ENCODE results near the gene EFNA2. TPM values are rescaled to one million over a fixed set of nuclear protein-coding genes. Genes with fewer than 3 reads are reported as not detected.

The EFNA2 gene
- total and polyA plus RNA-seq, 4 donors = 2.8 TPM; not detected in 3

DNA sequence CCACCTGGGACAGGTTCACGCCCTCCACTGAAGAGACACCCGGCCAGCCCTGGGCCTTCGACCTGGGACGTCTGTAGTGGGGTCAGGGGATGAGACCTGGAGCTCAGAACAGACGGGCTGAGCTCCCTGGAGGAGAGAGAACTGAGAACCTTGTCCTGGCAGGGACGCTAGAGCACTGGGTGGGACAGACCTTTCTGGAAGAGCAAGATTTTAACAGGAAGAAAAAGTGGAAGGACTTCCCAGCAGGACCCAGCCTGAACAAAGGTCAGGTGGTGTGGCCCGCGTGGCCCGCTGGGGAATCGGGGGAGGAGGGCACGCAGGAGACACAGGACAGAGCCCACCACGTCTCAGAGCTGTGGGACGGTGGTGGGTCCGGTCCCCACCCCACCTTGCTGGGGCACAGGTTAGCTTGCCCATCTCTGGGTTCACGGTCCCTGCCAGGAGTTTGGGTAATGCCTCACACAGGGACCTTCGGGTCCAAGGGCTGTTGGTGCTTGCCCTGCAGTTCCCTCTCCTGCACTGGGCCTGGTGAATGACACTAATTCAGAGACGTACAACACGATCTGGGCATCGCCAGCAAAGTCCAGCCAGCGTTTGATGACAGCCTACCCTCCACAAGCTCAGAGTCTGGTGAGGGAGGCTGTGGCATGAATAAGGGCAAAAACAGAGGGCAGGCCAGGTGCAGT is 1.2 kb upstream of the EFNA2 start:
- ATAC-seq (ENCODE audit: low FRiP score) = no peak
- no peak overlapping the region for H3K4me3 ChIP-seq (ENCODE audit: low read length in 2 of 2)
- no peaks in the 10 kb centered on the region for H3K36me3 ChIP-seq (ENCODE audit: control insufficient read depth in 1 of 2, insufficient read depth in 2 of 2, low read length in 1 of 2)
- H3K27ac ChIP-seq (ENCODE audit: low read depth in 1 of 2, low read length in 2 of 2) = no peak overlapping the region
- DNase-seq = no peak
- H3K9me3 ChIP-seq (ENCODE audit: control insufficient read depth, low read length) = no peaks in the 10 kb centered on the region
- intact Hi-C loops (cut with DNase I) = loop anchor here in 1 of 2 donors (5.0 kb wide), 1 partner anchor 118 kb away; the partner anchor contains the start of gene GAMT
- 77 to 79% methylated on average over 20 of the region's 20 CpGs for WGBS, 2 donors
- no peaks in the 10 kb centered on the region for H3K4me1 ChIP-seq (ENCODE audit: control insufficient read depth in 1 of 2, insufficient read depth in 2 of 2, low read length in 2 of 2)
- H3K27me3 ChIP-seq (ENCODE audit: control insufficient read depth in 1 of 2, insufficient read depth in 2 of 2, low read length in 1 of 2) = no peaks in the 10 kb centered on the region

DNA sequence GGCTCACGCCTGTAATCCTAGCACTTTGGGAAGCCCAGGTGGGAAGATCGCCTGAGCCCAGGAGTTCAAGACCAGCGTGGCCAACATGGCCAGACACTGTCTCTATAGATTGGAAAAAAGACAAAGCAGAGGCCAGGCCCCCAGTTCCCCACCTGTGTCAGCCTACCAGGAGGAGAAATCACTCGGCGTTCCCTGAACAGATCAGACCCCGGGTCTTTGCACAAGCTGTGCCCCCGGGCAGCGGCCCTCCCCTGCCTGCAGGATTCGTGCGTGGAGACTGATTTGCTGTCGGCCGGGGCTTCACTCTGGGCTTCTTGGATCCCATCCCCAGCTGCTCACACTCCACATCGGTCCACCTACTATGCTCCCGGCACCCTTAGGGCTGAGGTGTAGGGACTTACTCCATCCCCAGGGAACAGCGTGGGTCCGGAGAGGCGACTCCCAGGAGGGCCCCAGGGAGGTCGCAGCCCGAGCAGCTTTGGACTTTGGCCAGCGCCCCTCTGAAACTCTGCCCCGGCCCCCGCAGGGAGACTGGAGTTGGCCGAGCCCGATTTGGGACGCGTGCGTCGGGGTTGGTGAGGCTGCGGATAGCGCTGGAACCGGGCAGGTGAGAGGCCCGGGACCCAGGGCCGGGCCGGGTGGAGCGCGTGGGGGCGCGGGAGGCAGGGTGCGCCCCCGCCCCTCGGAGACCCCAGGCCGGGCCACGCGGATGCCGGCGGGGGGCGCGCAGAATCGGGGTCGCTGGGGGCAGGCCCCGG is 515 bp upstream of the EFNA2 start:
- Histone ChIP-seq H3K36me3 (ENCODE audit: control insufficient read depth in 1 of 2, insufficient read depth in 2 of 2, low read length in 1 of 2) (no peaks in the 10 kb centered on the region), H3K9me3 (ENCODE audit: control insufficient read depth, low read length) (no peaks in the 10 kb centered on the region), H3K27me3 (ENCODE audit: control insufficient read depth in 1 of 2, insufficient read depth in 2 of 2, low read length in 1 of 2) (no peaks in the 10 kb centered on the region), H3K4me3 (ENCODE audit: low read length in 2 of 2) (no peak overlapping the region), H3K4me1 (ENCODE audit: control insufficient read depth in 1 of 2, insufficient read depth in 2 of 2, low read length in 2 of 2) (no peaks in the 10 kb centered on the region), H3K27ac (ENCODE audit: low read depth in 1 of 2, low read length in 2 of 2) (no peak overlapping the region)
- WGBS, 2 donors = 16 to 20% methylated on average over 39 to 51 of the region's 51 CpGs
- ATAC-seq (ENCODE audit: low FRiP score) = no peak
- DNase-seq = no peak
- intact Hi-C loops (cut with DNase I) = loop anchor here in 1 of 2 donors (5.0 kb wide), 1 partner anchor 117 kb away; the partner anchor contains the start of gene GAMT

DNA sequence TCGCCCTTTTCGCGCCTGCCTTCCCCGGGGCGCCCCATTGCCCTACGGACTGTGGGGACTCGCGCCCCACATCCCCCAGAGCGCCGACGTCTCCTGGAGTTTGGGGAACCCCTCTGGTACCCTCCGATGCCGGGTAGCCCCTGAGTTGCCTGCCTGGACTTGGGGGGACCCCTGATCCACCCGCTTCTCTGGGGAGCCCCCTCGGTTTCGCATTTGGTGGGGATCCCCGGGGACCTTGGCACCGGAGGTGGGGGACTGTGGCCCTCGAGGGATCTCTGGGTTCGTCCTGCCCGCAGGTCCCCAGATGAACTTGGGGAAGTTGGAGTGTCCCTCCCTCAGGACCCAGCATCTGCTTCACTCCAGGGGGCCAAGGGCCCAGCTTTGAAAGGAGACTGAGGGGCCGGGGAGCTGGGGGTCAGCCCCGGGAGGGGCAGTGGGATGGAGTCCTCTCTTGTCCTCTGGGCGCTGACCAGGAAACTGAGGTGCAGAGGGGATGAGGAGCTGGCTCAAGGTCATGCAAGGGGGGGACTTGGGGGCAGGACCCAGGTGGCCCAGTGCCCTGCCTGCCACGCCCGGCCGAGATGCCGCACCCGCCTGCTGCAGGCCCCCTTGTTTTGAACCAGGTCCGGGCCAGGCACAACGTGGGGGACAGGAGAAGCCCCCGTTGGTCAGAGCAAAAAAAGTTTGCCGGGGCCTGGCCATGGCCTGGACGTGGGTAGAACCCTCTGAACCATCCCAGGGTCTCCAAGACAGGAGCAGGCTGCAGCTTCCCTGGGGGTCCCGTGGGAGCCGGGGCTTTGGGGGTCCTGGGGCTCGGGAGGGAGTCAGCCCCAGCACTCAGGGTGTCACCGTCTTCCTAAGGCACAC is 1.0 kb downstream of the EFNA2 start:
- ATAC-seq (ENCODE audit: low FRiP score) (no peak), DNase-seq (no peak)
- intact Hi-C loops (cut with DNase I) = no loop called here
- no peaks in the 10 kb centered on the region for H3K36me3 ChIP-seq (ENCODE audit: control insufficient read depth in 1 of 2, insufficient read depth in 2 of 2, low read length in 1 of 2)
- WGBS, 2 donors = 16 to 26% methylated on average over 36 to 38 of the region's 38 CpGs
- no peaks in the 10 kb centered on the region for H3K27me3 ChIP-seq (ENCODE audit: control insufficient read depth in 1 of 2, insufficient read depth in 2 of 2, low read length in 1 of 2)
- no peaks in the 10 kb centered on the region for H3K4me1 ChIP-seq (ENCODE audit: control insufficient read depth in 1 of 2, insufficient read depth in 2 of 2, low read length in 2 of 2)
- no peaks in the 10 kb centered on the region for H3K9me3 ChIP-seq (ENCODE audit: control insufficient read depth, low read length)
- no peak overlapping the region for H3K27ac ChIP-seq (ENCODE audit: low read depth in 1 of 2, low read length in 2 of 2)
- H3K4me3 ChIP-seq (ENCODE audit: low read length in 2 of 2) = no peak overlapping the region

DNA sequence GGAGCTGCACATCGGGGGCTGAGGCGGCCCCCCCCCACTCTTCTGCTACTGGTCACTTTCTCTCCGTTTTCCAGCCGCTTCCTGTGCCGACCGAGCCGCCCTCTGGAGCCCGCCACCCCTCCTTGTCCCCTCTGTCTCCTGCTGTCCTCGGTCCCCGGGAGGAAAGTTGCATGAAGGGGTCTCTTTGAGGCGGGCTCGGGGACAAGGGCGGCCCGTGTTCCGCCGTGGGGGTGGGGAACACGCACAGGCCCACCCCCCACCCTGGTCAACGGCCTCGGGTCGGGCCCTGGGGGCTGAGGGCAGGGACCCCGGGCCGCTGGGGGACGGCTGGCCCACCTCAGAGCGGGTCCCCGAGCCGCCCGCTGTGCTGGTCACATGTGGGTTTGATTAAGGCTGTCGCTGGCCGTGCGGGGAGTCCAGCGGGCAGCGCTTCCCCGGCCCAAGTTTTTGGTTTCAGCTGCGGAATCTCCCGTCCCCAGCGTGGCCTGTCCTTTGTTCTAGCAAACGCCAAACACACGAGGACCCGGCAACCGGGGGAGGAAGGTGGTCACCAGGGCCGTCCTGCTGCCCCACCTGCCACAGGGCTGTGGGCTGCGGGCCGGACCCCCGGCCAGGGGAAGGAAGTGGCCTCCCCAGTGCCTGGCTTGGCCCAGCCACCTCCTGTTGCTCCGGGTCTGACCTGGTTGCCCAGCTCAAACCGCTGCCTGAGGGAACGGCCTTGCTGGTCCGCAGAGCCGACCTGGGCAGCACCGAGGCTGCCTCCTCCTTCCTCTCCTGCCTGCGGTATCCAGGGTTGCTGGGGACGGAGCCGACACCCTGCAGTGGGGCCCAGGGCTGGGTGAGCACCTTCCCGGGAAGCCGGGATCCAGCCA is 1.9 kb downstream of the EFNA2 start:
- intact Hi-C loops (cut with DNase I) = no loop called here
- Histone ChIP-seq H3K4me3 (ENCODE audit: low read length in 2 of 2) (no peak overlapping the region), H3K4me1 (ENCODE audit: control insufficient read depth in 1 of 2, insufficient read depth in 2 of 2, low read length in 2 of 2) (no peaks in the 10 kb centered on the region), H3K27me3 (ENCODE audit: control insufficient read depth in 1 of 2, insufficient read depth in 2 of 2, low read length in 1 of 2) (no peaks in the 10 kb centered on the region), H3K9me3 (ENCODE audit: control insufficient read depth, low read length) (no peaks in the 10 kb centered on the region), H3K36me3 (ENCODE audit: control insufficient read depth in 1 of 2, insufficient read depth in 2 of 2, low read length in 1 of 2) (no peaks in the 10 kb centered on the region), H3K27ac (ENCODE audit: low read depth in 1 of 2, low read length in 2 of 2) (no peak overlapping the region)
- DNase-seq = no peak
- 24 to 27% methylated on average over 47 to 55 of the region's 55 CpGs for WGBS, 2 donors
- ATAC-seq (ENCODE audit: low FRiP score) = no peak

DNA sequence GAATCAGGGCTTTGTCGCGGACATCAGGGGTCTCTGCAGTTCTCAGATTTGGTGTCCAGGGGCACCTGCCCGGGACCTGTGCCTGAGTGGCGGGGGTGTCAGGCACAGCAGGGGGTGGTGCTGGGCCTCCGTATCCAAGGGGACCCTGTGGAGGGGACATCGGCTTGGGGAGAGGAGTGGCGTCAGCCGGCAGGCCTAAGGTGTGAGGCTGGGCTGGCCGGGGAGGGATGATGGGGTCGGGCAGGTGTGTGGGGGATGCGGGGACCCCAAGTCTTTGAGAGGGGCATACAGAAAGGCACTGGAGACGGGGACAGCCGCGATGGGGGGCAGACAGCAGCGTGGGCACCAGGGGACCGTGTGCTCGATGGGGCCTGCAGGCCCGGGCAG is 2.5 kb downstream of the EFNA2 start:
- WGBS, 2 donors = 90 to 93% methylated on average over 14 to 18 of the region's 18 CpGs
- no peaks in the 10 kb centered on the region for H3K27me3 ChIP-seq (ENCODE audit: control insufficient read depth in 1 of 2, insufficient read depth in 2 of 2, low read length in 1 of 2)
- intact Hi-C loops (cut with DNase I) = no loop called here

DNA sequence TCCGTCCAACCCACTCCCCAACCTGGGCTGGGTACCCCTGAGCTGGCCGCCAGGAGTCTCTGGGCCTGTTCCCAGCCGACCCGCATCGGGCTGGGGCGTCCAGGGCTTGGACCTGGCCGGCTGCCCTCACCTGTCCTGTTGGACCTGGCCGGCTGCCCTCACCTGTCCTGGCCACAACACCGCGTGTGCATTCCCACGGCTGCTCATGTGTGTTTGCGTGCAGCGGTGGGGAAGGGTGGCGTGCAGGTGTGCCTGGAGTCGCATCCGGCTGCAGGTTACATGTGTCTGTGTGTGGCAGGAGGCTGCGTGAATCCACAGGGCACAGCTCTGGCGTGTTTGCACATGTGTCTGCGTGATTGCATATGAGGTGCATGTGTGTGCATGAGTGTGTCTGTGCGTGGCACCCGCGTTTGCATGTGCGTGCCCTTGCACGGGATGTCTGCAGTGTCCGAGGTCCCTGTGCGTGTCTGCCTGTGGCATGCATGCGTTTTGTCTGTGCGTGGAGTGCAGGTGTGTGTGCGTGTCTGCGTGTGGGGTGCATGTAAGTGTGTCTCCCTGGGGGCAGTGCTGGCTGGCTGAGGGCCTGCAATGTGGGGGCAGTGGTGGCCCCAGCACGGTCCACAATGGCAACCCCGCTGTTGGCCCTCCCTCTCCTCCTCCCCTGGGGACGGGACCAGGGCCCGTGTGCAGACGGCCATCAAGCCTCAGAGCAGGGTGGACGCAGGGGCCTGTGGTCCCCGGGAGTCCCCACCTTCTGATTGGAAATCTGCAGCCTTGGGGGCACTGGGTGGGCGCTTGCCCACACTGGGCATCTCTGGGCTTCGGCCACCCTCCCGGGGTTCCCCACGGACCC is 3.4 kb downstream of the EFNA2 start:
- peak; percentile 6 for ATAC-seq (ENCODE audit: low FRiP score)
- 83 to 87% methylated on average over 37 to 41 of the region's 41 CpGs for WGBS, 2 donors
- no peak for DNase-seq
- Histone ChIP-seq H3K4me3 (ENCODE audit: low read length in 2 of 2) (no peak overlapping the region), H3K27me3 (ENCODE audit: control insufficient read depth in 1 of 2, insufficient read depth in 2 of 2, low read length in 1 of 2) (no peaks in the 10 kb centered on the region), H3K4me1 (ENCODE audit: control insufficient read depth in 1 of 2, insufficient read depth in 2 of 2, low read length in 2 of 2) (no peaks in the 10 kb centered on the region), H3K9me3 (ENCODE audit: control insufficient read depth, low read length) (no peaks in the 10 kb centered on the region), H3K27ac (ENCODE audit: low read depth in 1 of 2, low read length in 2 of 2) (no peak overlapping the region), H3K36me3 (ENCODE audit: control insufficient read depth in 1 of 2, insufficient read depth in 2 of 2, low read length in 1 of 2) (no peaks in the 10 kb centered on the region)
- intact Hi-C loops (cut with DNase I) = no loop called here

More for the DNA sequence above, 2.5 kb downstream of the EFNA2 start:
- Histone ChIP-seq H3K9me3 (ENCODE audit: control insufficient read depth, low read length) (no peaks in the 10 kb centered on the region), H3K4me1 (ENCODE audit: control insufficient read depth in 1 of 2, insufficient read depth in 2 of 2, low read length in 2 of 2) (no peaks in the 10 kb centered on the region), H3K27ac (ENCODE audit: low read depth in 1 of 2, low read length in 2 of 2) (no peak overlapping the region), H3K4me3 (ENCODE audit: low read length in 2 of 2) (no peak overlapping the region), H3K36me3 (ENCODE audit: control insufficient read depth in 1 of 2, insufficient read depth in 2 of 2, low read length in 1 of 2) (no peaks in the 10 kb centered on the region)
- DNase-seq (no peak), ATAC-seq (ENCODE audit: low FRiP score) (peak; percentile 13)

DNA sequence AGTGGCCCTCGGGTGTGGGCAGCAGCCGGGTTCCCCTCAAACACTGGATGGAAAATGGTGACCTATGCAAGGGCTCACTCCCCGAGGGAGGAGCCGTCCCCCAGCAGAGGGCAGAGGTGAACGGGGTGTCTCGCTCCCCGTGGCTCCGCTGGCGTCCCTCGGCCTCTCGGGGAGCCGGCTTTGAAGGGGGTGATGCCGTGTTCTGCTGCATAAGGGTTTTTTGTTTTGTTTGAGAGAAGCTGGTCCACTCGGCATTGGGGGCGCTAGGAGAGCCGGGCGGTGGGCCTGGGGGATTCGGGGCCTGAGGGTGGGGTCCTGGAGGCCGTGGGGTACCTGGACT is 4.0 kb downstream of the EFNA2 start:
- no peak for ATAC-seq (ENCODE audit: low FRiP score)
- Histone ChIP-seq H3K27ac (ENCODE audit: low read depth in 1 of 2, low read length in 2 of 2) (no peak overlapping the region), H3K27me3 (ENCODE audit: control insufficient read depth in 1 of 2, insufficient read depth in 2 of 2, low read length in 1 of 2) (no peaks in the 10 kb centered on the region)

More for the DNA sequence above, 4.0 kb downstream of the EFNA2 start:
- Histone ChIP-seq H3K4me3 (ENCODE audit: low read length in 2 of 2) (no peak overlapping the region), H3K9me3 (ENCODE audit: control insufficient read depth, low read length) (no peaks in the 10 kb centered on the region), H3K4me1 (ENCODE audit: control insufficient read depth in 1 of 2, insufficient read depth in 2 of 2, low read length in 2 of 2) (no peaks in the 10 kb centered on the region), H3K36me3 (ENCODE audit: control insufficient read depth in 1 of 2, insufficient read depth in 2 of 2, low read length in 1 of 2) (no peaks in the 10 kb centered on the region)
- intact Hi-C loops (cut with DNase I) = no loop called here
- no peak for DNase-seq
- 81 to 83% methylated on average over 19 of the region's 19 CpGs for WGBS, 2 donors

All from aorta (tissue), 5 donors.